Measurements from ENCODE around the gene PLAC1.

DNA sequence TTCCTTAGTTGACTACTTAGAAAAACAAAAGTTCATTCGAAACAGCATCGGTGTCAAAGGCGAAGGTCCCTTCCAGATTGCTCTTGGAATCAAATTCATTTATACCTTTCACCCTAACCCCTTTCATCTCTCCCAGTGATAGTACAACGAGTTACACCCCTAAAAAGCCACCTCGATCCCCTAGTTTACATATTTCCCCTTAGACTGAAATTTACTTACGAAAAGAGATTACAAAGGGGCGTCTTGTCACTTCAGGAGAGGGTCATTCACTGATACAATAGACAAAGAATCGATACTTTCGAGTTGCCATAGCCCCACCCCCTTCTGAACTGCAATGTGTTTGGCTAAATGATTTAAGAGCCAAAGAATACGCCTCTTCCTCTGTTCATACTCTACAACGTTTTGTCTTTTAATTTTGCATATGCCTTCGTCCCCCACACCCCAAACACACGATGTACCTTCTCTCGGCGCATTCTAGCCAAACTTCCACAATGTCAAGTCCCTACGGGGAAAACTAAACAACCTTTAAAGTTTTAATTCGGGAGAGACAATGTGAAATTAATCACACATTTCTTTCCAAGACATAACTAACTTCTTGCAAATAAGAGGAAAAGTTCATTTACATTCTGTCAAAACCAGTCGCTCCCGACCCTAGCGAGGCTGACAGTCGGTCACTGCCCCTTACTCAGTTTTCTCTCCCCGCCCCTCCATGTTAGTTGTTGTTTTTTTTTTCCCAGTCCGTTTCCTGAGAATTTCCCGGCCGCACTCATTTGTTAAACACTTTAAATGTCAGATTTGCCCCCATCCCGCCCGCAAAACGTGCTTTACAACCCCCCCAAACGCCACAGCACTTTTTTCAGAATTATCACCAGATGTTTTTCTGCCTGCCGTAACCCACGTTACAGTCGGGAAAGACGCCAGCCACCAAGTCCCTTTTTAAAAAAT is 109.7 kb downstream of the PLAC1 start:
- TF ChIP-seq, protein P1, sequence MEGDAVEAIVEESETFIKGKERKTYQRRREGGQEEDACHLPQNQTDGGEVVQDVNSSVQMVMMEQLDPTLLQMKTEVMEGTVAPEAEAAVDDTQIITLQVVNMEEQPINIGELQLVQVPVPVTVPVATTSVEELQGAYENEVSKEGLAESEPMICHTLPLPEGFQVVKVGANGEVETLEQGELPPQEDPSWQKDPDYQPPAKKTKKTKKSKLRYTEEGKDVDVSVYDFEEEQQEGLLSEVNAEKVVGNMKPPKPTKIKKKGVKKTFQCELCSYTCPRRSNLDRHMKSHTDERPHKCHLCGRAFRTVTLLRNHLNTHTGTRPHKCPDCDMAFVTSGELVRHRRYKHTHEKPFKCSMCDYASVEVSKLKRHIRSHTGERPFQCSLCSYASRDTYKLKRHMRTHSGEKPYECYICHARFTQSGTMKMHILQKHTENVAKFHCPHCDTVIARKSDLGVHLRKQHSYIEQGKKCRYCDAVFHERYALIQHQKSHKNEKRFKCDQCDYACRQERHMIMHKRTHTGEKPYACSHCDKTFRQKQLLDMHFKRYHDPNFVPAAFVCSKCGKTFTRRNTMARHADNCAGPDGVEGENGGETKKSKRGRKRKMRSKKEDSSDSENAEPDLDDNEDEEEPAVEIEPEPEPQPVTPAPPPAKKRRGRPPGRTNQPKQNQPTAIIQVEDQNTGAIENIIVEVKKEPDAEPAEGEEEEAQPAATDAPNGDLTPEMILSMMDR (conservative IDR thresholded peaks at IDR 0.05 in 1 of 2, IDR thresholded peaks at IDR 0.05 in 1 of 2; ENCODE audit: extremely low read depth in 1 of 2, insufficient read depth in 1 of 2, low read depth in 1 of 2, low read length in 2 of 2): no peak
- TF ChIP-seq EZH2 (IDR thresholded peaks at IDR 0.05; ENCODE audit: borderline replicate concordance, low read length): no peak

Data from mammary epithelial cell (primary cell).